Suppressor macrophage treated with lipopolysaccharide for 1 hour (primary cell): ENCODE results near the gene AUTS2.

Experiments
- DNase-seq, 3 donors: peaks; one replicate each; pipeline ENCODE4 v3.0.0-alpha.2; 2020 to 2022

AUTS2 gene

GRCh38 chr7:70043015-70043538 is 444.8 kb downstream of the AUTS2 start:
- no peak for DNase-seq

- no peak for DNase-seq
Observed at GRCh38 chr7:70044064-70044463, 445.8 kb downstream of the AUTS2 start.

GRCh38 chr7:70044525-70044924 is 446.2 kb downstream of the AUTS2 start:
- DNase-seq, result no peak

- no peak for DNase-seq
Observed at GRCh38 chr7:70044981-70045380, 446.7 kb downstream of the AUTS2 start.

- peak in 1 of 3 donors; percentile 12 for DNase-seq
Observed at GRCh38 chr7:70047384-70047783, 449.1 kb downstream of the AUTS2 start.

- peak in 1 of 3 donors; percentile 13 for DNase-seq
Observed at GRCh38 chr7:70047891-70048448, 449.7 kb downstream of the AUTS2 start.

DNA sequence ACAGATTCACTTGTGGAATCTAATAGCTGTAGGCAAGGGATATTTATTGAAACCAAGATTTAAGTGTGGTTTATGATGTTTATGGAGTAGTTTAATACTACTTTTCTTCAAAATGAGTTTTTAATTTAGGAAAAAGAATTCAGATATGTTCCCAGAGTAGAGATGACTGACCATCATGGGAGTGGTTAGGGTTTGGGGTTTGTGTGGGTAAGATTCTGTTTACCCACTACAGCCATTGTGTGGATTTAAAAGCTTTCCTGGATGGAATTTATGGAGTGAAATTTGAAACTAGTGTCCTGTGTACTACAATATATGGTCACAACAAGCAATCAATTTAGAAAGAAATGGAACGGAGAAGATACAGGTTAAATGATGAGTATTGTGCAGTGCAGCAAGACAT is 453.5 kb downstream of the AUTS2 start:
- DNase-seq, result no peak

DNA sequence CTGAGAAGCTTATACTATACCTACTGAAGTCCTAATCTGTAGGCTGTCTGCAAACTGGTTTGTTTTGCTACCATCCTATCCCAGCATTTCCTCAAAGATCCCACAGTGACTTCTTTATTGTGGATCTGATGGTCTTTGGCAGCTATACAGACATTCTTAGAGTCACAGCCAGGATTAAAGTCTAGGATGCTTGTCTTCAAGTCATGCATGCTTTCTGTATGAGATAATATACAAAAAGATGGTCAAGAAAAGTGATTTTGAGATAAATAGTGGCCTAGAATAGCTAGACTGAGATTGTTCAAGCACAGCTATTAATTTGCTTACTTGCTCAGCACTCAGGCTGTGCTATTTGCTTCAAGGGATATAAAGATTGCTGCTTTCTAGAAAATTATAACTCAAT is 454.4 kb downstream of the AUTS2 start:
- peak in 1 of 3 donors; percentile 15 for DNase-seq

DNA sequence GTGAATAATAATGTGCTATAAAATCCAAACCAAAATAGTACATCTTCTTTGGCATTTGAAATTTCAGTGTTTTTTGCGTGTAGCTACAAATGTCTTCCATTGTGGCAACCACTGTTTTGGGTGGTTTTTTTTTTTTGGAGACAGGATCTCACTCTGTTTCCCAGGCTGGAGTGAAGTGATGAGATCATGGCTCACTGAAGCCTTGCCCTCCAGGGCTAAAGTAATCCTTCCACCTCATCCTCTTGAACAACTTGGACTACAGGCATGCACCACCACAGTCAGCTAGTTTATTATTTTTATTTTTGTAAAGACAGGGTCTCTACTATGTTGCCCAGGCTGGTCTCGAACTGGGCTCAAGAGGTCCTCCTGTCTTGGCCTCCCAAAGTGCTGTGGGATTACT is 455.1 kb downstream of the AUTS2 start:
- DNase-seq, result peak in 1 of 3 donors; percentile 8

DNA sequence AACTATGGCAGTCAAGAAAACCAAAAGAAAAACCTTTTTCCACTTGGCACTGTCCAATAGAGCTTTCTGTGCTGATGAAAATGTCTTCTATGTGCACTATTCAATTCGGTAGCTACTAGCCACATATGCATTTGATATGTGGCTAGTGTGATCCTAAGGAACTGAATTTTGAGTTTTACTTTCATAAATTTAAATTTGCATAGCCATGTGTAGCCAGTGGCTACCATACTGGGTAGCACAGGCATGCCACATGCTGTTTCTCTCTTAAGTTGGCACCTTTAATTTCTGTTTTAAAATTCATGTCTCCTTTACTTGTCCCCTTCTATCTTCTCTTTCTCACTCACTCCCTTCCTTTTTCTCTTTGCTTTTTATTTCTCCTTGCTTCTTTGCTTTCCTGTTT is 455.7 kb downstream of the AUTS2 start:
- peak in 1 of 3 donors; percentile 13 for DNase-seq

GRCh38 chr7:70056363-70056762 is 458.1 kb downstream of the AUTS2 start:
- peak in 1 of 3 donors; percentile 1 for DNase-seq

GRCh38 chr7:70060298-70061068 is 462.2 kb downstream of the AUTS2 start:
- peak in 1 of 3 donors; percentile 15 for DNase-seq

- DNase-seq, result peak in 1 of 3 donors; percentile 3
Observed at GRCh38 chr7:70063371-70063770, 465.1 kb downstream of the AUTS2 start.

DNA sequence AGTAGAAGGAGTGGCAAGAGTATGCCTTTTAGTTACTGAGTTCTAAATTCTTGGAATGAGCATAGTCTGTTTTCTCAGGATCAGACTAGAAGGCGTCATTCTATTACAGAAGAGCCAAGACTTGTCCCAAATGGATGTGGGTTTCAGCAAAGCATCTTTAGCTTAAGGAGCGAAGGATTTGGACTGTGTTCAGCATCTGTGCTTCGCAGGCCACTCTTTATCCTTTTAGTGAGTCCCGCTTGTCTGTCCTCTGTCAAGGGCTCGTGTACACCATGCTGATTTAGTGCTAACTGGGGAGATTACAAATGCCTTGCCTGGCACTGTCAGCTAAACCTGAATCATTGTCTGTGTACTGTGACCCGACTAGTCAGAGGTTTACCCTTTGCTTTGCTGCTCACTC is 465.7 kb downstream of the AUTS2 start:
- DNase-seq, result no peak

GRCh38 chr7:70066844-70067243 is 468.6 kb downstream of the AUTS2 start:
- DNase-seq, result no peak

DNA sequence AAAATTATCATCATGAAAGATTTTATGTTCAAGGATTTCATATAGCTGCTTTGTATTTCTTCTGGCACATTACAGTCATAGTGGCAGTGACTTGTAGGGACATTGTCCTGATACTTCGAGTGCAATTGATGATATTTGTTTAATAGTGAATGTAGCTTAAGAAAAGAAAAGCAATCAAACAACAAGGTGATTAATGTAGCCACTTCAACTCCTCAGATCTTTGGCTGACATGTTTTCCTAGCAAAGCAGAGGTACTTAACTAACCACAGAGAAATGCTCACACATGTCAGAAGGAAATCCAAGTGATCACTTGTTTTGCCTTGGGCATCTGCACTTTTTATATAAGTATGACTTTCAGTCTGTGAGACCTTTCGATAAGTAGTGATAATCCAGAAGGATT is 470.3 kb downstream of the AUTS2 start:
- DNase-seq, result no peak

DNA sequence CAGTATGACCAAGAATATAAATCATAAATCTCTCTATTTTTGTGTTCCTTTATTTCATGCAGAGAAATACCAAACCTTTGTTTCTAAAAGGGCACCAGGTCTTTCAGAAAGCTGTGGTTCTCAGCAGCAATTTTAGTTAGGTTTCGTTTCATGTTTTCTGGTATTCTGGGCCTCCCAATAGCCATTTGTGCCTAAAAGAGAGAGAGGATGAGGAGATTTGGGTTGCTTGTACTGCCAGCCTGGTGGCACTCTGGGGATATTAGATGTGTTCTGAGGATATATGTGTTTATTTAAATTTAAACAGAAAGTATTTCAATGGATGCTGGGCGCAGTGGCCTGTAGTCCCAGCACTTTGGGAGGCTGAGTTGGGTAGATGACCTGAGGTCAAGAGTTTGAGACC is 471.7 kb downstream of the AUTS2 start:
- DNase-seq, result no peak

- no peak for DNase-seq
Observed at GRCh38 chr7:70071766-70072165, 473.5 kb downstream of the AUTS2 start.

- DNase-seq, result no peak
Observed at GRCh38 chr7:70072220-70072619, 473.9 kb downstream of the AUTS2 start.

- DNase-seq, result no peak
Observed at GRCh38 chr7:70076325-70076724, 478.1 kb downstream of the AUTS2 start.

DNA sequence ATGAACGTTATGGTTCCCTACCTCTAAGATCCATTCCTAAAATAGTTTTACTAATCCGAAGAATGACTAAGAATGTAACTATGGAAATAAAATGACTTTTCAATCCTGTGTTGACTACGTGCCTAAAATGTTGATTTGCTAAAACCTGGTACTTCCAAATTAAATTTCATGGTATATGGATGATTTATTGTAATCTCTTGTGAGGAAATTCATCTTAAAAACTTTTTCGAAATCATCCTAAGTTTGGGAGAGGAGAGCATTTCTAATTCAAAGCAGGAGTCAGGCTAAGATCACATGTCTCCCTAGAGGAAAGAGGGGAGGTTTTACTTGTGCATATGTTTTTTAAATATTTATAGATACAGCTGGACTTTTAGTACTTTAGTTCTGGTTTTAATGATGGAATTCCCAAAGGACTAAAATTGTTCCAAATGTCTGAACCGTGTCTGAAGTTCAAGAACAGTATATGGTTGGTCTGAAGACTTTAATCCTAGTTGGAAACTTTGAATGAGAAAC is 483.9 kb downstream of the AUTS2 start:
- DNase-seq, result no peak

- DNase-seq, result no peak
Observed at GRCh38 chr7:70091362-70091761, 493.1 kb downstream of the AUTS2 start.

DNA sequence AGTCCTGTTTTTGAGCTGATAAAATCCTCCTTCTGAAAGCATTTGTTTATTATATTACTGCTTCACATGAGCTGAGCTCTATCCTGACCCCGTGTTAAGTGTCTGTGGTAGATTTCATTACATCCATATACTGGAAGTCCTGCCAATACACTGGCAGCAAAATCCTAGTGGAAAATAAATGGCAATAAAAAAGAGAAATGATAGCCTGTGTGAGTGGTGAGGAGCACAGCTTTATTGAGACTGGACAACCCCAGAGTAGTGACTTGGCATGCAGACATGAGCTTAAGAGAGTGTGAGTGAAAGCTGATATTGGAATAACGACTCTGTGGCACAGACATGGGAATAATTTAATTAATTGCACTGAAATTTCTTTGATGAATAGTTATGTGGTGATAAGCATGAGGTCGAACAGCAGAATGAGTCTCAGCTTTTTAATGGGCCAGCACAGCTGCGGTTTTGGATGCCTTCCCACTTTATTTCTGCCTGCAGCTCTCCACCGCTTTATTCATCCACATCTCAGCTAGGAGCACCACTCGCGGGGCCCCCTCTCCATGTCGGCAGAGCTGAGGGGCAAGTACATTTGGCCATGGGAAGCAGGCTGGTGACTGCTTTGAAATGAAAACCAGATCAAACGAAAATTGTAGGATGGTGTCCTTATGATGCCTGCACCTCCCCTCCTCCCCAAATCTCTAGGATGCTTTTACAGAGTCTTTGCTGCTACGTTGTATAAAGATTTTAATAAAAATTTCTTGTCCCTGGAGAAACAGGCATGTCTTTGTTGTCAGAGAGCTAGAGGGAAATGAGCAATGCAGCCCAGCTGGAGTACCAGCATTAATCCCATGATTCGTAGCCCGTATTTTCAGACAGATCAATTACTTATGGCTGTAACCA is 494.3 kb downstream of the AUTS2 start:
- no peak for DNase-seq
